Measurements from ENCODE around the gene ZNF536.

ZNF536 gene

DNA sequence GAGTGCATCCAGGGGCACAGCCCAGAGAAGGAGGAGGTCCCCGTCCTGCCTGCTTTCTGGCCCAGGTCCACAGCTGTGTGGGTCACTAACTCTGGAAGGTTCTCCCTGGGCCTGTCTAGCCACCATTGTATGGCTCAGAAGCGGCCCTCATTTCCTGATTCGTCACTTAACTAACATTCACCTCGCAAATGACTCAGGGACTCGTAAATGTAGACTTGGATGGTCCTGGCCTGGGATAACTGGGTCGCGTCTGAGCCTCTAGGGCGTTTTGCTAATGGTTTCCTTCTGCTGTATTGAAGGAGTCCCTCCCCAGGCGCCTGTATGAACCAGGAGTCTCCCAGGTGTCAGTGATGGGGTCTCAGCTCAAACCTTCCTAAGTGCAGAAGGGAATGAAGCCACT lies 162.8 kb downstream of the ZNF536 start:
- no peak overlapping the region for H3K4me2 ChIP-seq (ENCODE audit: low read depth, low read length)
- H3K4me1 ChIP-seq (ENCODE audit: low read length): no peaks in the 10 kb centered on the region
- H3F3A ChIP-seq (ENCODE audit: insufficient read depth, low read length): no peaks in the 10 kb centered on the region
- H3K9me3 ChIP-seq (replicated peaks; ENCODE audit: insufficient read depth, low read length): no peaks in the 10 kb centered on the region
- H3K79me2 ChIP-seq (ENCODE audit: low read length): no peaks in the 10 kb centered on the region
- H3K27ac ChIP-seq (ENCODE audit: low read length): no peak overlapping the region
- H3K9me2 ChIP-seq (replicated peaks; ENCODE audit: insufficient read depth, low read length): no peaks in the 10 kb centered on the region
- H3K36me3 ChIP-seq (replicated peaks; ENCODE audit: insufficient read depth, low read length): no peaks in the 10 kb centered on the region
- no peak for DNase-seq
- no peak overlapping the region for H2AFZ ChIP-seq (ENCODE audit: low read length)
- H3K27me3 ChIP-seq (replicated peaks; ENCODE audit: insufficient read depth, low read length): peaks cover 46% of the 10 kb centered on the region
- H3K4me3 ChIP-seq (ENCODE audit: low read length): no peak overlapping the region
- TF ChIP-seq, protein P1, sequence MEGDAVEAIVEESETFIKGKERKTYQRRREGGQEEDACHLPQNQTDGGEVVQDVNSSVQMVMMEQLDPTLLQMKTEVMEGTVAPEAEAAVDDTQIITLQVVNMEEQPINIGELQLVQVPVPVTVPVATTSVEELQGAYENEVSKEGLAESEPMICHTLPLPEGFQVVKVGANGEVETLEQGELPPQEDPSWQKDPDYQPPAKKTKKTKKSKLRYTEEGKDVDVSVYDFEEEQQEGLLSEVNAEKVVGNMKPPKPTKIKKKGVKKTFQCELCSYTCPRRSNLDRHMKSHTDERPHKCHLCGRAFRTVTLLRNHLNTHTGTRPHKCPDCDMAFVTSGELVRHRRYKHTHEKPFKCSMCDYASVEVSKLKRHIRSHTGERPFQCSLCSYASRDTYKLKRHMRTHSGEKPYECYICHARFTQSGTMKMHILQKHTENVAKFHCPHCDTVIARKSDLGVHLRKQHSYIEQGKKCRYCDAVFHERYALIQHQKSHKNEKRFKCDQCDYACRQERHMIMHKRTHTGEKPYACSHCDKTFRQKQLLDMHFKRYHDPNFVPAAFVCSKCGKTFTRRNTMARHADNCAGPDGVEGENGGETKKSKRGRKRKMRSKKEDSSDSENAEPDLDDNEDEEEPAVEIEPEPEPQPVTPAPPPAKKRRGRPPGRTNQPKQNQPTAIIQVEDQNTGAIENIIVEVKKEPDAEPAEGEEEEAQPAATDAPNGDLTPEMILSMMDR (IDR thresholded peaks at IDR 0.05; ENCODE audit: low read length): no peak
- TF ChIP-seq EZH2phosphoT487 (IDR thresholded peaks at IDR 0.05; ENCODE audit: low read length) (no peak), EZH2 (optimal IDR thresholded peaks at IDR 0.05; ENCODE audit: low read depth, low read length) (no peak)
- H4K20me1 ChIP-seq (ENCODE audit: insufficient read depth, low read length): no peaks in the 10 kb centered on the region
- H3K9ac ChIP-seq (ENCODE audit: low read length): no peak overlapping the region

DNA sequence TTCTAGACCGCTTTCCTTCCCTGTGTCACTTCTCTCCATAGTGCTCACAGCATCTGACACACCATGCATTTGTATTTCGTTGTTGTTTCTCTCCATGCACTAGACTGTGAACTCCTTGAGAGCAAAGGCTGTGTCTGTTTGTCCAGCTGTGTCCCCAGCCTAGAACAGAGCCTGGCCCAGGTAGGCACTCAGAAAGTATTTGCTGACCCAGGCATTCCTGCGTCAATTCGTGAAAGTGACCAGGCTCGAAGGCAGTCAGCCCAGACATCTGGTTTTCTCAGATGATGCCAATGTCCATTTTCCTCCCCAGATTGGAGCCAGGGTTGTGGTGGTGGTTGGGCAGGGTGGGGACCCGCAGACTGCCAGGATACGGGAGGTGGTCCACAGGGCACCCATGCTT lies 164.8 kb downstream of the ZNF536 start:
- TF ChIP-seq, protein P1 (IDR thresholded peaks at IDR 0.05; ENCODE audit: low read length): no peak
- TF ChIP-seq EZH2phosphoT487 (IDR thresholded peaks at IDR 0.05; ENCODE audit: low read length) (no peak), EZH2 (optimal IDR thresholded peaks at IDR 0.05; ENCODE audit: low read depth, low read length) (no peak)
- no peak for DNase-seq
- Histone ChIP-seq H3K9ac (ENCODE audit: low read length) (no peak overlapping the region), H2AFZ (ENCODE audit: low read length) (no peak overlapping the region), H4K20me1 (ENCODE audit: insufficient read depth, low read length) (no peaks in the 10 kb centered on the region), H3K27me3 (replicated peaks; ENCODE audit: insufficient read depth, low read length) (peaks cover 65% of the 10 kb centered on the region), H3K4me3 (ENCODE audit: low read length) (no peak overlapping the region), H3K4me2 (ENCODE audit: low read depth, low read length) (no peak overlapping the region), H3K4me1 (ENCODE audit: low read length) (no peaks in the 10 kb centered on the region), H3K9me3 (replicated peaks; ENCODE audit: insufficient read depth, low read length) (no peaks in the 10 kb centered on the region), H3K27ac (ENCODE audit: low read length) (no peak overlapping the region), H3K9me2 (replicated peaks; ENCODE audit: insufficient read depth, low read length) (no peaks in the 10 kb centered on the region), H3K79me2 (ENCODE audit: low read length) (no peaks in the 10 kb centered on the region), H3F3A (ENCODE audit: insufficient read depth, low read length) (no peaks in the 10 kb centered on the region), H3K36me3 (replicated peaks; ENCODE audit: insufficient read depth, low read length) (no peaks in the 10 kb centered on the region)

DNA sequence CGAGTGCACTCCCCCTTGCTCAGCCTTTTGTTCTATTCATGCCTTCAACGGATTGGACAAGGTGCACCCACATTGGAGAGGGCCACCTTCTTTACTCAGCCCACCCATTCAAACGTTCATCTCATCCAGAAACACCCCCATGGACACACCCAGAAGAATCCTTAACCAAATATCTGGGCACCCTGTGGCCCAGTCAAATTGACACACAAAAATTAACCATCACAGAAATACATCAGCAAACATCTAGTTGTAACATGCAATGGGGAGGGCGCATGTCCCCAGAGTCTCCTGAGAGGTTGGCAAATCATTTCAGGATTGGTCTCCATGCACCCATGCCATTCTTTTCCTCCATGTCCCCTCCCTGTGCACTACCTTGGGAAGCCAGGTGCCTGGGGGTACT lies 167.1 kb downstream of the ZNF536 start:
- Histone ChIP-seq H3K4me3 (ENCODE audit: low read length) (no peak overlapping the region), H3F3A (ENCODE audit: insufficient read depth, low read length) (no peaks in the 10 kb centered on the region), H3K79me2 (ENCODE audit: low read length) (no peaks in the 10 kb centered on the region), H4K20me1 (ENCODE audit: insufficient read depth, low read length) (no peaks in the 10 kb centered on the region), H3K4me2 (ENCODE audit: low read depth, low read length) (no peak overlapping the region), H3K36me3 (replicated peaks; ENCODE audit: insufficient read depth, low read length) (no peaks in the 10 kb centered on the region), H3K4me1 (ENCODE audit: low read length) (no peaks in the 10 kb centered on the region), H3K9ac (ENCODE audit: low read length) (no peak overlapping the region), H3K9me2 (replicated peaks; ENCODE audit: insufficient read depth, low read length) (no peaks in the 10 kb centered on the region), H2AFZ (ENCODE audit: low read length) (no peak overlapping the region), H3K27ac (ENCODE audit: low read length) (no peak overlapping the region), H3K9me3 (replicated peaks; ENCODE audit: insufficient read depth, low read length) (no peaks in the 10 kb centered on the region), H3K27me3 (replicated peaks; ENCODE audit: insufficient read depth, low read length) (peaks cover 75% of the 10 kb centered on the region)
- no peak for DNase-seq
- TF ChIP-seq, protein P1 (IDR thresholded peaks at IDR 0.05; ENCODE audit: low read length): no peak
- TF ChIP-seq EZH2phosphoT487 (IDR thresholded peaks at IDR 0.05; ENCODE audit: low read length): no peak
- no peak for TF ChIP-seq EZH2 (optimal IDR thresholded peaks at IDR 0.05; ENCODE audit: low read depth, low read length)
